ENCODE measurements around the gene EVC.

The EVC gene

GRCh38 chr4:5821665-5822358 is 110.8 kb downstream of the EVC start:
- Histone ChIP-seq H3K27ac (ENCODE audit: low read length) (no peak overlapping the region), H2AFZ (ENCODE audit: low read depth, low read length) (no peak overlapping the region), H3K27me3 (ENCODE audit: insufficient read depth, low read length, poor library complexity) (no peaks in the 10 kb centered on the region), H4K20me1 (ENCODE audit: insufficient read depth, low read length) (no peaks in the 10 kb centered on the region), H3K36me3 (ENCODE audit: insufficient read depth, low read length) (no peaks in the 10 kb centered on the region), H3K4me1 (ENCODE audit: insufficient read depth, low read length) (no peaks in the 10 kb centered on the region), H3K4me2 (ENCODE audit: insufficient read depth, low read length) (no peak overlapping the region), H3K4me3 (ENCODE audit: low read depth in 1 of 2, low read length in 2 of 2) (no peak overlapping the region), H3K79me2 (ENCODE audit: insufficient read depth, low read length) (no peaks in the 10 kb centered on the region), H3K9me3 (ENCODE audit: insufficient read depth, low read length, severe bottlenecking) (no peaks in the 10 kb centered on the region), H3K9ac (ENCODE audit: low read depth, low read length) (no peak overlapping the region)
- TF ChIP-seq EZH2 (IDR thresholded peaks at IDR 0.05; ENCODE audit: borderline replicate concordance, low read depth, low read length, severe bottlenecking), result no peak
- peak; percentile 74 for TF ChIP-seq CTCF (IDR thresholded peaks at IDR 0.05; ENCODE audit: borderline replicate concordance, extremely low read depth, low read length, poor library complexity, severe bottlenecking)
- DNase-seq (peak; percentile 5), ATAC-seq (ENCODE audit: insufficient read depth, low read depth) (no peak)

GRCh38 chr4:5822619-5823018 is 111.6 kb downstream of the EVC start:
- no peaks in the 10 kb centered on the region for H3K4me1 ChIP-seq (ENCODE audit: insufficient read depth, low read length)
- H2AFZ ChIP-seq (ENCODE audit: low read depth, low read length), result no peak overlapping the region
- DNase-seq (no peak), ATAC-seq (ENCODE audit: insufficient read depth, low read depth) (no peak)
- no peaks in the 10 kb centered on the region for H3K9me3 ChIP-seq (ENCODE audit: insufficient read depth, low read length, severe bottlenecking)
- H3K27ac ChIP-seq (ENCODE audit: low read length), result no peak overlapping the region
- no peaks in the 10 kb centered on the region for H4K20me1 ChIP-seq (ENCODE audit: insufficient read depth, low read length)
- no peak overlapping the region for H3K4me3 ChIP-seq (ENCODE audit: low read depth in 1 of 2, low read length in 2 of 2)
- no peaks in the 10 kb centered on the region for H3K36me3 ChIP-seq (ENCODE audit: insufficient read depth, low read length)
- no peaks in the 10 kb centered on the region for H3K79me2 ChIP-seq (ENCODE audit: insufficient read depth, low read length)
- TF ChIP-seq CTCF (IDR thresholded peaks at IDR 0.05; ENCODE audit: borderline replicate concordance, extremely low read depth, low read length, poor library complexity, severe bottlenecking), result no peak
- no peak for TF ChIP-seq EZH2 (IDR thresholded peaks at IDR 0.05; ENCODE audit: borderline replicate concordance, low read depth, low read length, severe bottlenecking)
- no peak overlapping the region for H3K4me2 ChIP-seq (ENCODE audit: insufficient read depth, low read length)
- H3K27me3 ChIP-seq (ENCODE audit: insufficient read depth, low read length, poor library complexity), result no peaks in the 10 kb centered on the region
- H3K9ac ChIP-seq (ENCODE audit: low read depth, low read length), result no peak overlapping the region

- no peaks in the 10 kb centered on the region for H3K79me2 ChIP-seq (ENCODE audit: insufficient read depth, low read length)
- H3K9ac ChIP-seq (ENCODE audit: low read depth, low read length), result no peak overlapping the region
- no peak overlapping the region for H3K27ac ChIP-seq (ENCODE audit: low read length)
- DNase-seq (no peak), ATAC-seq (ENCODE audit: insufficient read depth, low read depth) (no peak)
- no peak for TF ChIP-seq CTCF (IDR thresholded peaks at IDR 0.05; ENCODE audit: borderline replicate concordance, extremely low read depth, low read length, poor library complexity, severe bottlenecking)
- no peak for TF ChIP-seq EZH2 (IDR thresholded peaks at IDR 0.05; ENCODE audit: borderline replicate concordance, low read depth, low read length, severe bottlenecking)
- H3K9me3 ChIP-seq (ENCODE audit: insufficient read depth, low read length, severe bottlenecking), result no peaks in the 10 kb centered on the region
- no peak overlapping the region for H2AFZ ChIP-seq (ENCODE audit: low read depth, low read length)
- no peaks in the 10 kb centered on the region for H3K4me1 ChIP-seq (ENCODE audit: insufficient read depth, low read length)
- no peaks in the 10 kb centered on the region for H4K20me1 ChIP-seq (ENCODE audit: insufficient read depth, low read length)
- H3K4me3 ChIP-seq (ENCODE audit: low read depth in 1 of 2, low read length in 2 of 2), result no peak overlapping the region
- no peaks in the 10 kb centered on the region for H3K36me3 ChIP-seq (ENCODE audit: insufficient read depth, low read length)
- no peaks in the 10 kb centered on the region for H3K27me3 ChIP-seq (ENCODE audit: insufficient read depth, low read length, poor library complexity)
- H3K4me2 ChIP-seq (ENCODE audit: insufficient read depth, low read length), result no peak overlapping the region
Observed at GRCh38 chr4:5823542-5824211, 112.7 kb downstream of the EVC start.
